Measurements from ENCODE around the gene PRR12. TPM values are rescaled to one million over a fixed set of nuclear protein-coding genes. Genes with fewer than 3 reads are reported as not detected.

PRR12 gene
- polyA plus RNA-seq, 3 donors = 5.1 to 11.5 (median 7.3) TPM

DNA sequence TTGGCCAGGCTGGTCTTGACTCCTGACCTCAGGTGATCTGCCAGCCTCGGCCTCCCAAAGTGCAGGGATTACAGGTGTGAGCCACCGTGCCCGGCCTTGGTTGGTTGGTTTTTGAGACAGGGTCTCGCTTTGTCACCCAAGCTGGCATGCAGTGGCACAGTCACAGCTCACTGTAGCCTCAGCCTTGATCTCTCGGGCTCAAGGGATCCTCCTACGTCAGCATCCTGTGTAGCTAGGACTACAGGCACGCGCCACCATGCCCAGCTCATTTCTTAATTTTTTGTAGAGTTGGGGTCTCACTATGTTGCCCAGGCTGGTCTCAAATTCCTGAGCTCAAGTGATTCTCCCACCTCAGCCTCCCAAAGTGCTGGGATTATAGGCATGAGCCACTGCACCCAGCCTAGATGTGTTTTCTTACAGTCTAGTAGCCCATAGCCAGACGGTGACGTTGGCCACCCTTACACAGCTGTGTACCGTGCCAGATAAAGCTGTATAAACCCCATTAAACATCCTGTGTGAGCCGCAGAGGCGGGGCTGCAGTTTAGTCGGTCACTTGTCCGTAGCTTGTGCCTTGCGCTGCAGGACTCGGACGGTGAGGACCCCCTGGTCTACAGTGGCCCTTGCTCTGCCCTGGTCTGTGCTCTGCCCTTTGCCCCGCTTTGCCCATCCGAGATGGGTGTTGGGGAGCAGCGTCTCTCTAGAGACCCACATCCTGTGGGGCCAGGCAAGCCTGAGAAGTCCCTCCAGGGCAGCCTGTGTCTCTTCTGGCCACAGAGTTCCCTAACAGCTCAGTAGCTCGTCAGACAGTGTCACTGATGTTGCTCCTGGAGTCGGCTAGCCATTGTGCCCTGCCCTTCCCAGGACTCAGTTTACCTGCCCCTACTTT is 64.8 kb downstream of the PRR12 start:
- WGBS, 3 donors = 87 to 92% (median 90%) methylated on average over 23 of the region's 23 CpGs
- H3K27ac ChIP-seq (ENCODE audit: low read depth, low read length) = no peak overlapping the region

DNA sequence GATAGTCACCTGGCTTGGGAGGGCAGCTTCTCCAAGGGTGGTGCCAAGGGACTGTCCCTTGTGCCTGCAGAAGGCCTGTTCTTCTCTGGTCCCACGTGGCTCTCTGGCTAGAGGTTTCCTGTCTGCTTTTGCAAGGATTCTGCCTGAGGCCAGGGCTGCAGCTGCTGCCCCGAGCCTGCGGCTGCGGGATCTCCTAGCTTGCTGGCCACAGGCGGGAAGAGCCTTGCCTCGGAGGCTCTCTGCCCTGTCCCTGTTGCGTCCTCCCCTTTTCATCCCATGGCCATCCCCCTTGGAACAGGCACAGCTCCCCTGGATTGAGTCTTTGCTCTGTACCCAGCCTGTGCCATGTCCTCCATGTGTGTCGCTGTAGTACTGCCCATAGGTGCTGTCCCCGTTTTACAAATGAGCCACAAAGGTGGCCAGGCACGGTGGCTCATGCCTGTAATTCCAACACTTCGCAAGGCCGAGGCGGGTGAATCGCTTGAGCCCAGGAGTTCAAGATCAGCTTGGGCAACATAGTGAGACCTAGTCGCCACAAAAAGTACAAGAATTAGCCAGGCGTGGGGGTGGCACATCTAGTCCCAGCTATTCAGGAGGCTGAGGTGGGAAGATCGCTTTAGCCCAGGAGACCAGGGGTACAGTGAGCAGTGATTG is 65.6 kb downstream of the PRR12 start:
- WGBS, 3 donors = 89 to 93% (median 91%) methylated on average over 17 of the region's 17 CpGs
- H3K27ac ChIP-seq (ENCODE audit: low read depth, low read length) = no peak overlapping the region

DNA sequence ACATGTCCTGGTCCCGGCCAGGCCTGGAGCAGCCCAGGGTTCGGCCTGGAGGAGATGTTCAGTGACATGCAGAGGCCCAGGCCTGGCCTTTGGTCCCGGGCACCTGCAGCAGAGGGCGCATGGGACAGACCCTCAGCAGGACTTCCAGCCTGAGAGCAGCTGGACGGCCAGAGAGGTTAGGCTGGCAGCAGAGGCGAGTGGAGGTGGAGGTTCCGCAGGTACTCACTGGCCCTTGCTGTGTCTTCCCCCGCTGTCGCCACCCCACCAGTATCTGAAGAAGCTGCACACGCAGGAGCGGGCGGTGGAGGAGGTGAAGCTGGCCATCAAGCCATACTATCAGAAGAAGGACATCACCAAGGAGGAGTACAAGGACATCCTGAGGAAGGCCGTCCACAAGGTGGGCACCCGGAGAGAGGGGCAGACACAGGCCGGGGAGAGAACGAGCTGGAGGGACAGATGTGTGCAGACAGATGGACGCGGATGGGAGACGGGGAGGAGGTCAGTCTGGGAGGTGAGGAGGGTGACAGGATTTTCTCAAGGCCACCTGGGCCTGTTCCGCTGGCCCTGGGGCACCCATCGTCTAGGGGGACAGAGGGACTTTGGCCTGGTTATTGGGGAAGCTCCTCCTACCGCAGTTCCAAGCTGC is 66.6 kb downstream of the PRR12 start:
- WGBS, 3 donors = 86 to 92% (median 92%) methylated on average over 22 of the region's 22 CpGs
- no peak overlapping the region for H3K27ac ChIP-seq (ENCODE audit: low read depth, low read length)

DNA sequence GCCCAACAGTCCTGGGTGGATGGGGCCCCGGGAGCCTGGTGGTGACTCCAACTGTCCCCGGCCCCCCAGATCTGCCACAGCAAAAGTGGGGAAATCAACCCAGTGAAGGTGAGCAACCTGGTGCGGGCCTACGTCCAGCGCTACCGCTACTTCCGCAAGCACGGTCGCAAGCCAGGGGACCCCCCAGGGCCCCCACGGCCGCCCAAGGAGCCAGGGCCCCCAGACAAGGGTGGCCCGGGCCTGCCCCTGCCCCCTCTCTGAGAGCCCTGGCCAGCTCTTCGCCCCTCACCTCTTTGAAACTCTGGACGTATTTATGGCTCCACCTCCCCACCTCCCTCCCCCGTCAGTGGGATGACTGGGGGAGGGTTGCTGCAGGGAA is 67.1 kb downstream of the PRR12 start:
- H3K27ac ChIP-seq (ENCODE audit: low read depth, low read length) = no peak overlapping the region
- WGBS, 3 donors = 87 to 94% (median 89%) methylated on average over 13 to 15 of the region's 15 CpGs

DNA sequence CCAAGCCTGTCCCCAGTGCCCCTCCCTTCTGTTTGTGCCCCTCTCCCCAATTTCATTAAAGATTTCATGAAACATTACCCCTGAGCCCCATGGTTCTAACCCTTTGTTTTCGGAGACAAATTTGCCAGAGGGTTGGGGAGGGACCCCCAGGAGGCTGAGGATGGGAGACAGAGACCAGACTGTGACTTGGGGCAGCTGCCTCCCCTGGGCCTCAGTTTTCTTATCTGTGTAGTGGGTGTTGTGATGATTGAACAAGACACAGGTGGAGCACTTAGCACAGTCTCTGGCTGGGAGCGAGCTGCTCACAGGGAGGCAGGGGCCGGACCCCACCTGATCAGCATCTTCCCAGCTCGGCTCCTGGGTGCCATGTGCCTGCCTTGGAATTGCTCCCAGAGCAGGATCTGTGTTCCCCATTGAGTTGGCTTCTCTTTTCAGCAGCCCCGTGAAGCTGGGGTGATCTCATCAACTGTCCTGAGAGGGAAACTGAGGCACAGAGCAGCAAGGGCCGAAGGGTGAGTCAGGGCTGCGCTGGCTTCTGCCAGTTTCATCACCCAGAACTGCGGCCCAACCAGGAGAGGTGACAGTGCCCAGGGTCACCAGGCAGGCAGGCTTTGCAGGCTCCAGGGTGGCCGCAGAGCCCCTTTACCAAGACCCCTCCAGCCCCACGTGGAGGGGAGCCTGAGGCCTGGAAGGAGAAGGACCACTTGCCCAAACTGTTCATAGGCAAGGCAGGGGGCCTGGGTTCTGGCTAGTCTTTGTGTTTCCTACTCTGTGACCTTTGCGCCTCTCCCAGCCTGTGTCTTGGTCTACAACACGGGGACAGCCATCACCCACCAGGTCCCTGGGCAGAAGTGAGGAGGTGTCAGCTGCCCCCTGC is 67.8 kb downstream of the PRR12 start:
- H3K27ac ChIP-seq (ENCODE audit: low read depth, low read length) = no peak overlapping the region
- 91 to 96% (median 92%) methylated on average over 12 of the region's 12 CpGs for WGBS, 3 donors

DNA sequence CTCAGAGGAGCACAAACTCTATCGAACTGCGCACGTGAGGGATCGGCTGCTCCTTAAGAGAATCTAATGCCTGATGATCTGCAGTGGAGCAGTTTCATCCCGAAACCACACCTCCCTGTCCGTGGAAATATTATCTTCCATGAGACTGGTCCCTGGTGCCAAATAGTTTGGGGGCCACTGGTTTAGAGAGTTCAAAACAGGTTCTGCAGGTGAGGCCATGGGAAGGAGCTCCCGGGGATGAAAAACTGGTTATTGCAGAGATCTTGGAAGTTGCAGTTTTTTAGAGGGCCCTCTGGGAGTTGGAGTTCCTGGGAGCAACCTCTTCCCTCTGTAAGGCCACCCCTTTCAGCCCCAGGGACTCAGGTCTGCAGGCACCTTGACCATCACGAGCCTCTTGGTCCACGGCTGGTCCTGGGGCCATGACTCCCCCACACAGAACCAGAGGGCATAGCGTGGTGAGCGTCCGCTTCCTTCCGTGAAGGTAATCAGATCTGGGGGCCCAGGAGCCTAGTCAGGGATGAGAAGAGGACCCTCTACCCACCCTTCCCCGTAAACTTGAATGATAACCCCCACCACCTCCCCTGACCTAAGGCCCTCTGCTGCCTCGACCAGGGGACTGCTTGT is 69.5 kb downstream of the PRR12 start:
- WGBS, 3 donors = 88 to 90% (median 88%) methylated on average over 15 of the region's 15 CpGs
- no peak overlapping the region for H3K27ac ChIP-seq (ENCODE audit: low read depth, low read length)

DNA sequence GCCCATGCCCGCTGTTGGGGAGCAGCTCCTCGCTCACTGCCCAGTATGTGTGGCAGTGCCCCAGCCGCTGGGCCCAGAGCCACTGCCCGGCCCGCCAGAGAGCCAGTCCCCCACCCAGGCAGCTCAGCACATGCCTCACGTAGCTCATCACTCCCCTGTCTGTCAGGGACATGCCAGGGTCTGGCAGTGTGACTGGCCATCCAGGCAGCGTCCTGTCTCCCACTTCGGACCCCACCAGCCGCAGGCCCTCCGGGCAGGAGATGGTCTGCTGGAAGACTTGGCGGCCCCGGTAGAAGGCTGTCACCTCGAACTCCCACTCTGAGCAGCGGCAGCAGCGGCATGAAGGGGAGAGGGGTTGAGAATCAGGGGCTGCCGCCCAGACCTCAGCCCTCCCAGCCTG is 71.0 kb downstream of the PRR12 start:
- WGBS, 3 donors = 89 to 93% (median 92%) methylated on average over 15 to 16 of the region's 16 CpGs
- no peak overlapping the region for H3K27ac ChIP-seq (ENCODE audit: low read depth, low read length)

DNA sequence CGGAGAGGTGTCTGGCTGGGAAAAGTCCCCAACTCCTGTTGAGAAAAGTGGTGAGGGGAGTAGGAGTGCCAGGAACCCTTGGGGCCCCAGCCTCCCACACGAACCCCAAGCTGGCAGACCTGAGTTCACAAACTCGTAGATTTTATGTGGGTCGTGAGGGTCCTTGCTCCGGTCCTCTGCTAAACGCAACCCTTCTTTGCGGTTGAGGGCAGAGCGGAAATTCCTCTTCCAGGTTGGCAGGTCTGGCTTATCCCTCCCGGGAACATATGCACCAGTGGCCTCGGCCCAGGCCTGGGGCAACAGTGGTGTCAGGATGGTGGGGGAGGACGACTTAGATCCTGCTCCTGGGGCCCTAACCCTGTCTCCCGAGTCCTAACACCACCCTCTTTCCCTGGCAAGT is 72.2 kb downstream of the PRR12 start:
- H3K27ac ChIP-seq (ENCODE audit: low read depth, low read length) = no peak overlapping the region

DNA sequence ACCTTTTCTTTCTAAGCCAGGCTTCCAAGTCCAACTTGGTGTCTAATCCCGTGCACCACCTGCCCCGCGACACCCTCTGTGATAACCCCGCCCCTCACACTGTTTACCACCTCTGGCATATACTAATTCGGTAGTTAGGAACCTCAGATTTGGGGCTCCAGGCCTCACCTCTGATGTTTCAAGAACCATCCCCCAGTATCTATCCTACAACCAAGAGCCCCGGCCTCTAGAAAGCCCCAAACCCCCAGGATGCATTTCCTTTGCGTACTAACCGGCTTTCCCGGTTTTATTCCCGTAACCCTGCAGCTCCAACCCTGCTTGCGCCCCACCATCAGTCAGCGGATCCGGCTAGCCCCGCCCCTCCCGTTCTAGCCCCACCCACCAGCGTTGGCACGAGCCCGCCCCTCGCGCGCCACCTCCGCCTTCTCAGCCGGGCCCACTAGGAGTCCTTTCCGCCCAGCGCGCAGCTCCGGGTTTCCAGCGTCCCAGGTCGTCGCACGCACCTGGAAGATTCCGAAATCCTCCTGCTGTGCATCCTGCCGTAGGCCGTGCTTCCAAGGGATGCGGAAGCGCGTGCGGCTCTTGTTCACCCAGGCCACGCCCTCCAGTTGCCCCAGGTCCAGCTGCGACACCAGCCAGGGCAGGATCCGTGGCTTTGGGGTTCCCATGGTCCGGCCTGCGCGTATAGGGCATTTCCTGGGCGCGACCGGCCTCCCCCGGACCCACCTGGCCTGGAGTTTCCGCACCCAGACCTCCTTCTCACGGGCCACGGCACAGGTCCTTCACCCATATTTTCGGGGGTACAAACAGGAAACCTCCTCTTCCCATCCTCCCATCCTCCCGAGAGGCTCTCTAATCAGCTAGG is 73.4 kb downstream of the PRR12 start:
- WGBS, 3 donors = 1% methylated on average over 48 to 53 of the region's 53 CpGs

More for the DNA sequence above, 72.2 kb downstream of the PRR12 start:
- 88 to 91% (median 89%) methylated on average over 12 of the region's 12 CpGs for WGBS, 3 donors

DNA sequence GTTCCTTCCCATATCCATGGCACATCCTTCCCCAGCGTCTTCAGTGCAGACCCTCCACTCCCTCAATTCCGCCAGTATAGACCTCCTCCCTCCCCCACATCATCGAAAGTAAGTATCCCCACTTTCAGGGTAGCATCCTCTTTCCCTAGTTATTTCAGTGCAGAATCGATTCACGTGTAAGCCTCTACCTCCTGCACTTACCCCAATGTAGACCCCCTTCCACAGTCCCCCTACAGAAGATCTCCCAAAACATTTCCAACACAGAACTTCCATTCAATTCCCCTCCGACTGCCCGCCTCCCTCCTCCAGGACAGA is 74.0 kb downstream of the PRR12 start:
- WGBS, 3 donors = 0 to 1% (median 0%) methylated on average over 7 of the region's 7 CpGs
- no peak overlapping the region for H3K27ac ChIP-seq (ENCODE audit: low read depth, low read length)

More for the DNA sequence above, 73.4 kb downstream of the PRR12 start:
- no peak overlapping the region for H3K27ac ChIP-seq (ENCODE audit: low read depth, low read length)

DNA sequence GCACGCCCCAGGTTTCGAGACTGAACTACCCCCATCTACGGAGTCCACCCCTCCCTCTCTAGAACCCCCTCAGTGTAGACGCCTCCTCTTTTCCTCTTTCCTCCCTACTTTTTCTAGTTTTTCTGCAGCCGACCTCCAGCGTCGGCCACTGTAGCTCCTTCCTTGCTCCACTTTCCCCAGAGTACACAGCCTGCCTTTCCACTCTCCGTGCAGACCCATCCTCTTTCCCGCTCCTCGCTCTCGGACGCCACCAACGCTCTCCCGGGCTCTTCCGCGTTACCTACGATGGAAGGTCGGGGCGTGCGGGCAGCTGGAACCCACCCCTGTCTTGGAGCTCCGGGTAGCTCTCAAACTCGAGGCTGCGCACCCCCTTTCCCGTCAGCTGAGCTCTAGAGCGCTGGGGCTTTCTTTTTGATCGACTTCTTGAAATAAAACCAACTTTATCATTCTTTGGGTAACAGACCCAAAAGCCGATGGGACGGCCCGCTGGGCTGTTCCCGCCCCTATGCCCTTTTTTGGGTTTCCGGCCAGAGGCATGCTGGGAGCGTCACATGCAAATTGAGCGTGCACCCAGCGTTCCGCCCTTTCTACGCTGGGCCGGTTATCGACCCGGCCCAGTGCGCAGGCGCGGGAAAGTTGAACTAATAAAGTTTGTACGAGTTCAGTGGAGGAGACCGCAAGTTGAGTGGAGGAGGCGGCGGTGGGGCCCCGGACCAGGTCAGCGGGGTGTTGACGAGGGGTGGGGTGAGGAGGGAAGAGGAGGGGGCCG is 74.6 kb downstream of the PRR12 start, which contains the start of the genes BCL2L12 and IRF3:
TSS of gene BCL2L12 (plus strand) at position 583 of the 769 bp plus-strand sequence. CDS start 760 bp downstream, outside the sequence.
TSS of gene IRF3 (minus strand) at position 507 of the 769 bp plus-strand sequence. CDS start 1,019 bp downstream, outside the sequence.
- no peak within 1 kb of the TSS for H3K27ac ChIP-seq (ENCODE audit: low read depth, low read length)
- 0 to 1% (median 1%) methylated on average over 50 of the region's 50 CpGs for WGBS, 3 donors

DNA sequence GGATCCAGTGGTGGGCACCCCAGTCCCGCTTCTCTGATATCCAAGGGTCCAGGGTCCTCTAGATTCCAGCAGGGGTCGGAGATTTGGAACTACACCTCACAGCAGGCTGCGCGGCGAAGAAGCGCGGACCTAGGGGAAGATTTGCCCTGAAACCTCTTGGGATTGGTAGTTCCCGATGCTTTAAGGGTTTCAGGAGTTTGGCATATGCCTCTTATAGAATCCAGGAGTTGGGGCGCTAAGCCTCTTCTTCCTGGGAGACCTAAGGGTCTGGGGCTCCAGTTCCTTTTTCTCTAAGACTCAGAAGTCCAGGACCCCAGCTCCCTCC is 75.1 kb downstream of the PRR12 start:
- 0 to 1% (median 0%) methylated on average over 9 of the region's 9 CpGs for WGBS, 3 donors
- no peak overlapping the region for H3K27ac ChIP-seq (ENCODE audit: low read depth, low read length)

DNA sequence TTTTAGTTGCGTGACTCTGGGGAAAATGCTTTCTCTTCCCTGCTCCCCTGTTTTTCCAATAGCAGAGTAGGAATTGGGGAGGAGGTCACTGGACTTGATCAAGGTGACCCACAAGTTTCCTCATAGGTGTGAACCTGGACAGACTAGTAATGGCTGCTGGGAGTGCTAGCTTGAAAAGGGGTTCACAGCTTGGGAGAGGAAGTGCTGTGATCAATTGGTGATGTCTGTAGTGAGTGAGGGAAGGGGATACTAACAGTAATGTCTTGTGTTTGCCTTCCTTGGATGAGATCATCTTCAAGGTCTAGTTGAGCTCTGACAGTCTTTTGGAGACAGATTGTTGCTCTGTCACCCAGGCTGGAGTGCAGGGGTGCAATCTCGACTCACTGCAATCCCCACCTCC is 76.5 kb downstream of the PRR12 start:
- H3K27ac ChIP-seq (ENCODE audit: low read depth, low read length) = no peak overlapping the region
- 87 to 100% (median 89%) methylated on average over 2 of the region's 2 CpGs for WGBS, 3 donors

DNA sequence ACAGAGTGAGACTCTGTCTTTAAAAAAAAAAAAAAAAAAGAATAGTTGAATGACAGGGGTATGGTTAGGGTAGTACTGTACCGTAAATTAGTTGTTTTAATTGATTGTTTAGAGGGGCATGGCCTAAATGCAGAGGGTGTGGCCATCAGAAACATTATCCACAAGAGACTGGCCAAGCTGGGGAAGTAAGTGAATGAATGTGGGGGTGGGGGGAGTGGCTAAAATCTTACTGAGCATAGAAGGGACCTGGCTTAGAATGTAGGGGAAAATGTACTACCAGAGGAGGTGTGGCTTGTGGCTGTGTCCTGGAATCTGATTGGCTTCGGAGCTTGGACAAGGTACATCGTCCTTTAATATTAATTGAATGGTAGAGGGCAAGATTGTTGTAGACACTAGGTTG is 78.5 kb downstream of the PRR12 start:
- WGBS, 3 donors = 86 to 88% (median 86%) methylated on average over 3 of the region's 3 CpGs
- H3K27ac ChIP-seq (ENCODE audit: low read depth, low read length) = no peak overlapping the region

DNA sequence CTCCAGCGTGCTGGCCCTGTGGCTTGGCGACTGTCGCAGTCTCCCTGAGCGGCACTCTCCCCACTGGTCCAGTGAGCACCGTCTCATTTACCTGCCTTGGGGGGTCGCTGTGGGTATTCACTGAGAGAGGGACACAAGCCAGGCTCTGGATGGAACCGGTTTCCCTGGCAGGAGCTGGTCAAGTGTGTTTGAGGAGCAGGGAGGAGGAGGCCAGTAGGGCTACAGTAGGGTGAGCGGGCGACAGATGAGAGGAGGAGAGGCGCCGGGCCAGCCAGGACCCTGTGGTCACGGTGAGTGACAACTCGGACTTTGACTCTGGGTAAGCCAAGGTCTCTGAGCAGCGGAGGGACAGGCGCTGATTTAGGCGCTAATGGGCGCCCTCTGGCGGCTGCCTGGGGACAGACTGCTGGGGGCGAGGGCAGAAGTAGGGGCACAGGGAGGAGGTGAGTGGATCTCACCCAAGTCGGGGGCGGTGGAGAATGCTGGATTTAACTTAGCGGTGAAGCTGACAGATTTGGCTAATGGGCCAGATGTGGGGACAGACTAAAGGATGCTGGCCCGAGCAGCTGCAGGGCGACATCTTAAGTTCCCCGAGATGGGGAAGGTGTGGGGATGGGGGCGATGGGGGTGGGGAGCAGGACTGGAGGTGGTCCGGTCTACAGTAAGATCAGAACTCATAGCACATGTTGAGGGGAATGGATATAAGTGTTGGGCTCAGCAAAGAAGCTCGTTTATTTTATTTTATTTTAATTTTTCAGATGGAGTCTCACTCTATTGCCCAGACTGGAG is 81.3 kb downstream of the PRR12 start:
- no peak overlapping the region for H3K27ac ChIP-seq (ENCODE audit: low read depth, low read length)
- 19 to 29% (median 29%) methylated on average over 27 to 28 of the region's 28 CpGs for WGBS, 3 donors

Measured in adipose tissue (tissue), 3 donors.